HEK293T (cell line): ENCODE results near the gene SEC14L1.
"Not testable (repeated sequence)": the region's sequence is repeated elsewhere in the genome, so short reads cannot be mapped to it uniquely, and the experiment has no call there.

Experiments used
- CTCF ChIA-PET: fragments of 350-600 bp; formaldehyde crosslinking; extraction: SDS; loops from one replicate; lab custom pipeline; 2021; ENCODE audit warnings: antibody characterized with exemption, inconsistent platforms; lab: Yijun Ruan, JAX
- POLR2A ChIA-PET: fragments of 350-600 bp; formaldehyde crosslinking; extraction: SDS; loops from one replicate; lab custom pipeline; 2020; ENCODE audit warnings: antibody characterized with exemption, inconsistent platforms; lab: Yijun Ruan, JAX
- DNase-seq: peaks from one replicate; pipeline ENCODE4 v3.0.0; 2012; ENCODE audit warnings: mixed read lengths; ENCODE audit errors: extremely low spot score
- ARNT ChIP-seq: fragments of 450-650 bp; IDR thresholded peaks from 2 replicates; pipeline ENCODE4 v1.6.1; 2017; ENCODE audit warnings: mild to moderate bottlenecking
- BHLHE40 ChIP-seq: fragments of 450-650 bp; IDR thresholded peaks from 2 replicates; pipeline ENCODE4 v1.6.1; 2016; ENCODE audit warnings: mild to moderate bottlenecking, moderate library complexity, borderline replicate concordance
- CTBP1 ChIP-seq: fragments of 450-650 bp; IDR thresholded peaks from 2 replicates; pipeline ENCODE4 v1.6.1; 2016; ENCODE audit warnings: borderline replicate concordance
- ELF4 ChIP-seq: fragments of 450-650 bp; IDR thresholded peaks from 2 replicates; pipeline ENCODE4 v1.6.1; 2017; ENCODE audit warnings: antibody characterized with exemption
- FOXA1 ChIP-seq: fragments of 450-650 bp; IDR thresholded peaks from 2 replicates; pipeline ENCODE4 v1.6.1; 2016; ENCODE audit warnings: mild to moderate bottlenecking
- FOXK2 ChIP-seq: fragments of 450-650 bp; IDR thresholded peaks from 2 replicates; pipeline ENCODE4 v1.6.1; 2016; ENCODE audit warnings: mild to moderate bottlenecking
- FOXM1 ChIP-seq: fragments of 450-650 bp; IDR thresholded peaks from 2 replicates; pipeline ENCODE4 v1.6.1; 2017; ENCODE audit warnings: mild to moderate bottlenecking, borderline replicate concordance
- HDGF ChIP-seq: fragments of 450-650 bp; IDR thresholded peaks from 2 replicates; pipeline ENCODE4 v1.6.1; 2017; ENCODE audit warnings: antibody characterized with exemption, borderline replicate concordance
- L3MBTL2 ChIP-seq: fragments of 450-650 bp; conservative IDR thresholded peaks from 2 replicates; pipeline ENCODE4 v1.6.1; 2016; ENCODE audit warnings: mild to moderate bottlenecking
- LEF1 ChIP-seq: fragments of 450-650 bp; IDR thresholded peaks from 2 replicates; pipeline ENCODE4 v1.6.1; 2017; ENCODE audit warnings: mild to moderate bottlenecking, borderline replicate concordance
- NFRKB ChIP-seq: fragments of 450-650 bp; IDR thresholded peaks from 2 replicates; pipeline ENCODE4 v1.6.1; 2016; ENCODE audit warnings: mild to moderate bottlenecking, moderate library complexity
- PKNOX1 ChIP-seq: fragments of 450-650 bp; IDR thresholded peaks from 2 replicates; pipeline ENCODE4 v1.6.1; 2016
- SP1 ChIP-seq: fragments of 450-650 bp; IDR thresholded peaks from 2 replicates; pipeline ENCODE4 v1.6.1; 2017
- SUZ12 ChIP-seq: fragments of 450-650 bp; IDR thresholded peaks from 2 replicates; pipeline ENCODE4 v1.6.1; 2016; ENCODE audit warnings: mild to moderate bottlenecking
- TARDBP ChIP-seq: fragments of 450-650 bp; IDR thresholded peaks from 2 replicates; pipeline ENCODE4 v1.6.1; 2016
- ZNF384 ChIP-seq: fragments of 450-650 bp; IDR thresholded peaks from 2 replicates; pipeline ENCODE4 v1.6.1; 2016

SEC14L1 gene

DNA sequence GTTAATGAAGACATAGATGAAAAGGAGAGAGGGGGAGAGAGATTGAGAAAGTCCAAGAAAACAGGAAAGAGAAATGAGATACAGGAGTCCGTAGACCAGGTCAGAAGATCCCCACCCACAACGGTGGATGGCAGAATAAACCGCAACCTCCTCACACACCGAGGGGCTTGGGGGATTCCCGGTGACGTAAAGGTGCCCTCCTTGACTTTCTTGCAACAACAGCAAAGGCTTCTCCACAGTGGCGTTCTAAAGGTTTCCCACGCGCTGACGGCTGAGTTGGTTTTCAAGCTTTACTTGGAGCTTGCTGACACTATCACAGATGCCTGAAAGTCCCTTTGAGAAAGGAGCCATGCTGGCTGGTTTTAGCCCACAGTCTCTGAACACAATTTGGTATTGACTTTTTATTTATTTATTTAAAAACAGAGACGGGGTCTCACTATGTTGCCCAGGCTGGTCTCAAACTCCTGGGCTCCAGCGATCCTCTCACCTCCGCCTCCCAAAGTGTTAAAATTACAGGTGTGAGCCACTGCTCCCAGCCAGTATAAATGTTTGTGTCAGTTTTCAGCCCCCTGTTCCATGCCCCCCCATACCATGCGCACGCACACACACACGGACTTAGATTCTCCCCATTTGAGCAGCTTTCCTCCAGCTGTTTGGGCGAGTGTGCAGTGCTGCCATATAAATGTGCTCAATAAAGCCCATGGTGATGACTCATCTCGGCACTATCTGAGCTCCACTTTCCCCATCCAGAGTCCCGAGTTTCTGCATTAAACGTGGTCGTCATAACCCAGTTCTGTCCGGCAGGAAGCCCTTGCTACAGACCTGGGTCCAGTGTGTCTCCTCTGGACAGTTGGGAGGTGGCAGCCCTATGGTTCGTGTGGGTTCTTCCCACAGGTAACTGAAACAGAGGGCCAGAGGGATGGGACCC, 33.0 kb upstream of the SEC14L1 start:
- POLR2A ChIA-PET, result interaction anchor here (1.3 kb wide), 1 partner anchor 20 kb away, joined by 5 read pairs; no protein-coding TSS in a partner anchor

DNA sequence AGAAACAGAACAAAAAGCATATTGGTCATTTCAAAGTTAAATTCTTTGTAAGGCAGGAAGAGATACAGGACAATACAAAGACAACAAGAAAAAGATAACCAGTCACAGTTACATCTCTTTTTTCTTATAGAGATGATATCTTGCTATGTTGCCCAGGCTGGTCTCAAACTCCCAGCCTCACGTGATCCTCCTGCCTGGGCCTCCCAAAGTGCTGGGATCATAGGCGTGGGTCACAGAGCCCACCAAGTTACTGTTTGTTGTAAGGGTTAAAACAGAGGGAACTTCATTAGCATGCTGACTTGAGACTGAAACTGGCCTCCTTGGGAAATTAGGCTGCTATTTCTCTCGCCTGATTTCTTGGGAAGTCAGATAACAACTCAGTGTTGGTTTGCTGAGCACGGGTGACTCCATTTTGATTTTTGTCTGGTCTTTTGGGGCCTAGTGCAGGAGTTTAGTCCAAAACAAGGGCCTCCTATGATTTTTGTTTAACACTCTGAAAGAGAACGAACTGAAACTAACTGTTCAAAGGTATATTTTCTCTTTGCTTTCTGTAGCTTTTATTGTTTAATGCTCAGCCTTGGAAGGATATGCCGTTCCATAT, 31.5 kb upstream of the SEC14L1 start:
- TF ChIP-seq SUZ12 (no peak), BHLHE40 (no peak), LEF1 (no peak), TARDBP (no peak)
- ChIA-PET CTCF (interaction anchor here (0.5 kb wide), 1 partner anchor 144 kb away, joined by 3 read pairs; no protein-coding TSS in a partner anchor), POLR2A (interaction anchor here (1.0 kb wide), 1 partner anchor 30 kb away, joined by 3 read pairs; no protein-coding TSS in a partner anchor)
- no peak for DNase-seq

More for the DNA sequence above, 33.0 kb upstream of the SEC14L1 start:
- CTCF ChIA-PET, result interaction anchor here (0.5 kb wide), 1 partner anchor 19 kb away, joined by 3 read pairs; no protein-coding TSS in a partner anchor
- DNase-seq, result no peak
- TF ChIP-seq ARNT, result no peak

- ChIA-PET POLR2A (interaction anchor here (0.8 to 1.0 kb wide), 2 partner anchors 22 to 30 kb away, joined by 3 read pairs; no protein-coding TSS in a partner anchor), CTCF (interaction anchor here (0.5 kb wide), 1 partner anchor 143 kb away, joined by 3 read pairs; no protein-coding TSS in a partner anchor)
- no peak for DNase-seq
- TF ChIP-seq PKNOX1 (no peak), LEF1 (no peak), ARNT (no peak), TARDBP (no peak), NFRKB (no peak), BHLHE40 (no peak), ZNF384 (no peak), SUZ12 (no peak), FOXM1 (no peak), CTBP1 (no peak), ELF4 (no peak), FOXK2 (no peak), HDGF (no peak)
These were observed 30.9 kb upstream of the SEC14L1 start for GRCh38 chr17:77109764-77110359.

DNA sequence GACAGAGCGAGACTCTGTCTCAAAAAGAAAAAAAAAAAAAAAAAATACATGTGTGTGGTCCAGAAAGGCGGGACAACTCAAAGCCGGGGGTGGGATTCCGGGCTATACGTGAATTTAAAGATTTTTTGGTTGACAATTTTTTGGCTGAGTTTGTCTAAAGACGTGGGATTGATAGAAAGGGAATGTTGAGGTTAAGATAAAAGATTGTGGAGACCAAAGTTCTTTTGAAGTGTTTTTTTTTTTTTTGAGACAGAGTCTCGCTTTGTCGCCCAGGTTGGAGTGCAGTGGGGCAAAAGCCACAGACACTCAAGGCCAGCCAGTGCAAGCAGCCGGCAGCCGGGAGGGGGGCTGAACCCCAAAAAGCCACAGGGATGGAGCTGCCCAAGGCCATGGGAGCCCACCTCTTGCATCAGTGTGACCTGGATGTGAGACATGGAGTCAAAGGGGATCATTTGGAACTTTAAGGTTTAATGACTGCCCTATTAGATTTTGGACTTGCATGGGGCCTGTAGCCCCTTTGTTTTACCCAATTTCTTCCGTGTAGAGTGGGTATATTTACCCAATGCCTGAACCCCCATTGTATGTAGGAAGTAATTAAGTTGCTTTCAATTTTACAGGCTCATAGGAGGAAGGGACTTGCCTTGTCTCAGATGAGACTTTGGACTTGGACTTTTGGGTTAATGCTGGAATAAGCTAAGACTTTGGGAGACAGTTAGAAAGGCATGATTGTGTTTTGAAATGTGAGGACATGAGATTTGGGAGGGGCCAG, 29.4 kb upstream of the SEC14L1 start:
- CTCF ChIA-PET, POLR2A ChIA-PET: not testable (repeated sequence)

DNA sequence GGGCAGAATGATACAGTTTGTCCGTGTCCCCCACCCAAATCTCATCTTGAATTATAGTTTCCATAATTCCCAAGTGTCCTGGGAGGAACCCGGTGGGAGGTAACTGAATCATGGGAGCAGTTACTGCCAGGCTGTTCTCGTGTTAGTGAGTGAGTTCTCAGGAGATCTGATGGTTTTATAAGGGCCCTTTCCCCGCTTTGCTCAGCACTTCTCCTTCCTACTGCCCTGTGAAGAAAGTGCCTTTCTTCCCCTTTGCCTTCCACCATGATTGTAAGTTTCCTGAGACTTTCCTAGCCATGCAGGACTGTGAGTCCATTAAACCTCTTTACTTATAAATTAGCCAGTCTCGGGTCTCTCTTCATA, 28.9 kb upstream of the SEC14L1 start:
- TF ChIP-seq FOXA1 (no peak), TARDBP (no peak), ELF4 (no peak), ARNT (no peak)
- no peak for DNase-seq
- ChIA-PET CTCF (no interaction called here), POLR2A (no interaction called here)

More for the DNA sequence above, 29.4 kb upstream of the SEC14L1 start:
- not testable (repeated sequence) for DNase-seq

GRCh38 chr17:77115510-77115909, 25.3 kb upstream of the SEC14L1 start:
- TF ChIP-seq SP1, result no peak
- no peak for TF ChIP-seq FOXM1
- TF ChIP-seq TARDBP, result no peak
- no peak for TF ChIP-seq SUZ12
- CTCF ChIA-PET, result no interaction called here
- DNase-seq, result no peak
- POLR2A ChIA-PET, result no interaction called here

DNA sequence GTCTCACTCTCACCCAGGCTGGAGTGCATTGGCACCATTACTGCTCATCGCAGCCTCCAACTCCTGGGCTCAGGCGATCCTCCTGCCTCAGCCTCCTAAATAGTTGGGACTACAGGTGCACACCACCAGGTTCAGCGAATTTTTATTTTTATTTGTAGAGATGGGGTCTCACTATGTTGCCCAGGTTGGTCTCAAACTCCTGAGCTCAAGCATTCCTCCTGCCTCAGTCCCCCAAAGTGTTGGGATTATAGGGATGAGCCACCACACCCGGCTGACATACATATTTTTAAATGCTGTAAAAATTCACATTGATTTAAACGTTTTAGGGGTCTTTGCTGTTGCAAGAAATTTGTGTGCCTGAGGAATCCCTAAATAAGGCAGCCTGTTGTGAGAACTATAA, 24.8 kb upstream of the SEC14L1 start:
- no peak for DNase-seq
- POLR2A ChIA-PET, result no interaction called here
- no peak for TF ChIP-seq FOXA1
- TF ChIP-seq SP1, result no peak
- no peak for TF ChIP-seq PKNOX1
- no peak for TF ChIP-seq ELF4
- TF ChIP-seq FOXM1, result no peak
- TF ChIP-seq HDGF, result no peak
- TF ChIP-seq TARDBP, result no peak
- no peak for TF ChIP-seq SUZ12
- no peak for TF ChIP-seq ZNF384
- no peak for TF ChIP-seq ARNT
- no peak for TF ChIP-seq CTBP1
- TF ChIP-seq BHLHE40, result no peak
- no peak for TF ChIP-seq L3MBTL2
- no peak for TF ChIP-seq NFRKB
- no peak for TF ChIP-seq FOXK2
- no peak for TF ChIP-seq LEF1
- CTCF ChIA-PET, result no interaction called here
